Liver (tissue), 9 donors: ENCODE data around the gene PRAME. TPM values are rescaled to one million over a fixed set of nuclear protein-coding genes. Genes with fewer than 3 reads are reported as not detected.

ENCODE experiments used
- DNase-seq: peaks from one replicate; pipeline ENCODE4 v3.0.0-alpha.2; 2017; ENCODE audit warnings: low spot score
- H3K27ac ChIP-seq, 2 donors: one replicate each; pipeline ENCODE4 v1.7.0; 2013; ENCODE audit warnings: inconsistent platforms in 2 of 2, low read length in 2 of 2, control low read depth in 1 of 2, low read depth in 1 of 2, mild to moderate bottlenecking in 1 of 2
- H3K27me3 ChIP-seq, 4 donors: one replicate each; pipeline versions ENCODE4 v1.6.1 to v1.7.0; 2013; ENCODE audit warnings: low read length in 3 of 4, inconsistent platforms in 1 of 4, mild to moderate bottlenecking in 1 of 4, moderate library complexity in 1 of 4; ENCODE audit not compliant: control insufficient read depth in 4 of 4, insufficient read depth in 4 of 4
- H3K36me3 ChIP-seq, 4 donors: one replicate each; pipeline versions ENCODE4 v1.6.1 to v1.7.0; 2013; ENCODE audit warnings: low read length in 3 of 4, mild to moderate bottlenecking in 3 of 4, low read depth in 1 of 4, moderate library complexity in 1 of 4; ENCODE audit not compliant: control insufficient read depth in 4 of 4, insufficient read depth in 3 of 4
- H3K4me1 ChIP-seq, 4 donors: one replicate each; pipeline versions ENCODE4 v1.6.1 to v1.7.0; 2013; ENCODE audit warnings: low read length in 3 of 4, mild to moderate bottlenecking in 3 of 4, moderate library complexity in 1 of 4; ENCODE audit not compliant: control insufficient read depth in 4 of 4, insufficient read depth in 4 of 4
- H3K4me3 ChIP-seq, 3 donors: one replicate each; pipeline versions ENCODE4 v1.6.1 to v1.7.0; 2013; ENCODE audit warnings: low read length in 3 of 3, control low read depth in 1 of 3, low read depth in 1 of 3, mild to moderate bottlenecking in 1 of 3
- H3K9ac ChIP-seq, 2 donors: one replicate each; pipeline ENCODE4 v1.7.0; 2013; ENCODE audit warnings: low read length in 2 of 2, mild to moderate bottlenecking in 2 of 2, moderate library complexity in 2 of 2, control low read depth in 1 of 2, low read depth in 1 of 2
- H3K9me3 ChIP-seq, 4 donors: one replicate each; pipeline versions ENCODE4 v1.6.1 to v1.7.0; 2013; ENCODE audit warnings: low read length in 3 of 4; ENCODE audit not compliant: control insufficient read depth in 4 of 4
- EGR1 ChIP-seq, 2 donors: IDR thresholded peaks; 2 replicates each; pipeline ENCODE4 v1.6.1; 2016 to 2018; ENCODE audit warnings: antibody characterized with exemption in 2 of 2, low read depth in 2 of 2
- FOXA1 ChIP-seq: IDR thresholded peaks from 2 replicates; pipeline ENCODE4 v1.6.1; 2016; ENCODE audit warnings: antibody characterized with exemption
- FOXA2 ChIP-seq: IDR thresholded peaks from 2 replicates; pipeline ENCODE4 v1.6.1; 2016; ENCODE audit warnings: antibody characterized with exemption
- GABPA ChIP-seq, 2 donors: IDR thresholded peaks in 1 of 2; conservative IDR thresholded peaks in 1 of 2; 2 replicates each; pipeline ENCODE4 v1.6.1; 2016; ENCODE audit warnings: antibody characterized with exemption in 2 of 2, mild to moderate bottlenecking in 1 of 2, moderate library complexity in 1 of 2
- HNF4G ChIP-seq: IDR thresholded peaks from 2 replicates; pipeline ENCODE4 v1.6.1; 2016; ENCODE audit warnings: antibody characterized with exemption
- JUND ChIP-seq, 2 donors: IDR thresholded peaks; 2 replicates each; pipeline ENCODE4 v1.6.1; 2016; ENCODE audit warnings: antibody characterized with exemption in 2 of 2
- RAD21 ChIP-seq, 2 donors: IDR thresholded peaks; 2 replicates each; pipeline ENCODE4 v1.6.1; 2016; ENCODE audit warnings: antibody characterized with exemption in 2 of 2, mild to moderate bottlenecking in 2 of 2
- RXRA ChIP-seq, 2 donors: IDR thresholded peaks; 2 replicates each; pipeline ENCODE4 v1.6.1; 2017 to 2018; ENCODE audit warnings: antibody characterized with exemption in 2 of 2, mild to moderate bottlenecking in 1 of 2
- SP1 ChIP-seq: IDR thresholded peaks from 2 replicates; pipeline ENCODE4 v1.6.1; 2018; ENCODE audit warnings: antibody characterized with exemption, mild to moderate bottlenecking
- YY1 ChIP-seq: IDR thresholded peaks from 2 replicates; pipeline ENCODE4 v1.6.1; 2016; ENCODE audit warnings: antibody characterized with exemption, mild to moderate bottlenecking
- WGBS: extraction: QIAGEN DNeasy Blood & Tissue Kit; methylation state at CpG from one replicate; pipeline ENCODE4 v1.1.7; 2013; 5-methylcytosine and 5-hydroxymethylcytosine counted together
- polyA plus RNA-seq, 2 donors: library from polyadenylated mRNA; stranded (reverse) in 1 of 2; unstranded in 1 of 2; fragments of 200-250 nt in 1 of 2; fragments of >200 nt in 1 of 2; fragmentation: Nextera tagmentation in 1 of 2; extraction: Ambion mirVana in 1 of 2; gene quantifications; one replicate each; pipeline versions ENCODE4 v1.2.1 to v1.2.3, GENCODE V29; 2013 to 2015
- total RNA-seq, 2 donors: library from RNA; depleted of rRNA; stranded (reverse); fragments of >200 nt; gene quantifications; one replicate each; pipeline ENCODE4 v1.2.3, GENCODE V29; 2014
- TF ChIP-seq, protein P1 (sequence below): IDR thresholded peaks from 2 replicates; pipeline ENCODE4 v1.6.1; 2016; ENCODE audit warnings: antibody characterized with exemption, mild to moderate bottlenecking
- TF ChIP-seq, protein P2 (sequence below): IDR thresholded peaks from 2 replicates; pipeline ENCODE4 v1.6.1; 2016; ENCODE audit warnings: antibody characterized with exemption
- TF ChIP-seq, protein P3 (sequence below): IDR thresholded peaks from 2 replicates; pipeline ENCODE4 v1.6.1; 2016; ENCODE audit warnings: antibody characterized with exemption
- TF ChIP-seq, protein P4 (sequence below): IDR thresholded peaks from 2 replicates; pipeline ENCODE4 v1.6.1; 2016; ENCODE audit warnings: antibody characterized with exemption
- TF ChIP-seq, protein P5 (sequence below): fragments of 150-350 bp; IDR thresholded peaks from 2 replicates; pipeline ENCODE4 v1.5.1; 2017; ENCODE audit warnings: improper control_type of control experiment, low read depth, low read length; ENCODE audit not compliant: missing input control
- donor health status: healthy.
- donor health status: healthy.
- donor health status: healthy.
- donor health status: healthy.
- donor health status: healthy.

The PRAME gene
- total and polyA plus RNA-seq, 4 donors = not detected

DNA sequence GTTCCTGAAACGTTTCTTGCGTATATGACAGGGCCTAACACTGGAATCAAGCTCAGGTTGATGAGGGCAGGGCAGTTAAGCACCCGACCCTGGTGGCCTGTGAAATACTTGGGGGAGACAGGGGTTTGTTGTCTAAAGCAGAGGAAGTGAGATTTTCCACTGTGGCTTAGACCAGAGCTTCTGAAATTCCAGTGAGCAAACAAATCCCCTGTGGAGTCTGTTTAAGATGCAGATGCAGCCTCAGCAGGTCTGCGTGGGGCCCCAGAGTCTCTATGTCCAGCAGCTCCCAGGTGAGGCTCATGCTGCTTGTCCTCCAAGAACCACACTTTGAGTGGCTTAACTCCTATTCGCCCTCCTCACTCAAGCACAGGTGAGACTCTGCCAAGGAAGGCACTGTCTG, 39.1 kb upstream of the PRAME start:
- H3K4me1 ChIP-seq = no peaks in the 10 kb centered on the region
- peaks cover 0 to 3% (median 0%) of the 10 kb centered on the region in 4 donors for H3K27me3 ChIP-seq
- no peak overlapping the region for H3K27ac ChIP-seq
- TF ChIP-seq FOXA2 (no peak), JUND (IDR thresholded peaks at IDR 0.05) (no peak), RAD21 (IDR thresholded peaks at IDR 0.05) (no peak), EGR1 (IDR thresholded peaks at IDR 0.05; ENCODE audit: low read depth in 2 of 2) (no peak), HNF4G (no peak), FOXA1 (no peak), YY1 (no peak), SP1 (no peak), GABPA (IDR thresholded peaks at IDR 0.05 in 1 of 2, conservative IDR thresholded peaks at IDR 0.05 in 1 of 2) (no peak), RXRA (IDR thresholded peaks at IDR 0.05) (no peak)
- TF ChIP-seq, protein P1, sequence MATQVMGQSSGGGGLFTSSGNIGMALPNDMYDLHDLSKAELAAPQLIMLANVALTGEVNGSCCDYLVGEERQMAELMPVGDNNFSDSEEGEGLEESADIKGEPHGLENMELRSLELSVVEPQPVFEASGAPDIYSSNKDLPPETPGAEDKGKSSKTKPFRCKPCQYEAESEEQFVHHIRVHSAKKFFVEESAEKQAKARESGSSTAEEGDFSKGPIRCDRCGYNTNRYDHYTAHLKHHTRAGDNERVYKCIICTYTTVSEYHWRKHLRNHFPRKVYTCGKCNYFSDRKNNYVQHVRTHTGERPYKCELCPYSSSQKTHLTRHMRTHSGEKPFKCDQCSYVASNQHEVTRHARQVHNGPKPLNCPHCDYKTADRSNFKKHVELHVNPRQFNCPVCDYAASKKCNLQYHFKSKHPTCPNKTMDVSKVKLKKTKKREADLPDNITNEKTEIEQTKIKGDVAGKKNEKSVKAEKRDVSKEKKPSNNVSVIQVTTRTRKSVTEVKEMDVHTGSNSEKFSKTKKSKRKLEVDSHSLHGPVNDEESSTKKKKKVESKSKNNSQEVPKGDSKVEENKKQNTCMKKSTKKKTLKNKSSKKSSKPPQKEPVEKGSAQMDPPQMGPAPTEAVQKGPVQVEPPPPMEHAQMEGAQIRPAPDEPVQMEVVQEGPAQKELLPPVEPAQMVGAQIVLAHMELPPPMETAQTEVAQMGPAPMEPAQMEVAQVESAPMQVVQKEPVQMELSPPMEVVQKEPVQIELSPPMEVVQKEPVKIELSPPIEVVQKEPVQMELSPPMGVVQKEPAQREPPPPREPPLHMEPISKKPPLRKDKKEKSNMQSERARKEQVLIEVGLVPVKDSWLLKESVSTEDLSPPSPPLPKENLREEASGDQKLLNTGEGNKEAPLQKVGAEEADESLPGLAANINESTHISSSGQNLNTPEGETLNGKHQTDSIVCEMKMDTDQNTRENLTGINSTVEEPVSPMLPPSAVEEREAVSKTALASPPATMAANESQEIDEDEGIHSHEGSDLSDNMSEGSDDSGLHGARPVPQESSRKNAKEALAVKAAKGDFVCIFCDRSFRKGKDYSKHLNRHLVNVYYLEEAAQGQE = no peak
- TF ChIP-seq, protein P2, sequence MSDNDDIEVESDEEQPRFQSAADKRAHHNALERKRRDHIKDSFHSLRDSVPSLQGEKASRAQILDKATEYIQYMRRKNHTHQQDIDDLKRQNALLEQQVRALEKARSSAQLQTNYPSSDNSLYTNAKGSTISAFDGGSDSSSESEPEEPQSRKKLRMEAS = no peak
- TF ChIP-seq, protein P3, sequence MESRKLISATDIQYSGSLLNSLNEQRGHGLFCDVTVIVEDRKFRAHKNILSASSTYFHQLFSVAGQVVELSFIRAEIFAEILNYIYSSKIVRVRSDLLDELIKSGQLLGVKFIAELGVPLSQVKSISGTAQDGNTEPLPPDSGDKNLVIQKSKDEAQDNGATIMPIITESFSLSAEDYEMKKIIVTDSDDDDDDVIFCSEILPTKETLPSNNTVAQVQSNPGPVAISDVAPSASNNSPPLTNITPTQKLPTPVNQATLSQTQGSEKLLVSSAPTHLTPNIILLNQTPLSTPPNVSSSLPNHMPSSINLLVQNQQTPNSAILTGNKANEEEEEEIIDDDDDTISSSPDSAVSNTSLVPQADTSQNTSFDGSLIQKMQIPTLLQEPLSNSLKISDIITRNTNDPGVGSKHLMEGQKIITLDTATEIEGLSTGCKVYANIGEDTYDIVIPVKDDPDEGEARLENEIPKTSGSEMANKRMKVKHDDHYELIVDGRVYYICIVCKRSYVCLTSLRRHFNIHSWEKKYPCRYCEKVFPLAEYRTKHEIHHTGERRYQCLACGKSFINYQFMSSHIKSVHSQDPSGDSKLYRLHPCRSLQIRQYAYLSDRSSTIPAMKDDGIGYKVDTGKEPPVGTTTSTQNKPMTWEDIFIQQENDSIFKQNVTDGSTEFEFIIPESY = no peak
- TF ChIP-seq, protein P4, sequence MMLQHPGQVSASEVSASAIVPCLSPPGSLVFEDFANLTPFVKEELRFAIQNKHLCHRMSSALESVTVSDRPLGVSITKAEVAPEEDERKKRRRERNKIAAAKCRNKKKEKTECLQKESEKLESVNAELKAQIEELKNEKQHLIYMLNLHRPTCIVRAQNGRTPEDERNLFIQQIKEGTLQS = no peak
- TF ChIP-seq, protein P5, sequence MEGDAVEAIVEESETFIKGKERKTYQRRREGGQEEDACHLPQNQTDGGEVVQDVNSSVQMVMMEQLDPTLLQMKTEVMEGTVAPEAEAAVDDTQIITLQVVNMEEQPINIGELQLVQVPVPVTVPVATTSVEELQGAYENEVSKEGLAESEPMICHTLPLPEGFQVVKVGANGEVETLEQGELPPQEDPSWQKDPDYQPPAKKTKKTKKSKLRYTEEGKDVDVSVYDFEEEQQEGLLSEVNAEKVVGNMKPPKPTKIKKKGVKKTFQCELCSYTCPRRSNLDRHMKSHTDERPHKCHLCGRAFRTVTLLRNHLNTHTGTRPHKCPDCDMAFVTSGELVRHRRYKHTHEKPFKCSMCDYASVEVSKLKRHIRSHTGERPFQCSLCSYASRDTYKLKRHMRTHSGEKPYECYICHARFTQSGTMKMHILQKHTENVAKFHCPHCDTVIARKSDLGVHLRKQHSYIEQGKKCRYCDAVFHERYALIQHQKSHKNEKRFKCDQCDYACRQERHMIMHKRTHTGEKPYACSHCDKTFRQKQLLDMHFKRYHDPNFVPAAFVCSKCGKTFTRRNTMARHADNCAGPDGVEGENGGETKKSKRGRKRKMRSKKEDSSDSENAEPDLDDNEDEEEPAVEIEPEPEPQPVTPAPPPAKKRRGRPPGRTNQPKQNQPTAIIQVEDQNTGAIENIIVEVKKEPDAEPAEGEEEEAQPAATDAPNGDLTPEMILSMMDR = no peak
- WGBS = 66% methylated on average over 5 of the region's 5 CpGs
- DNase-seq = no peak
- no peaks in the 10 kb centered on the region for H3K36me3 ChIP-seq
- H3K4me3 ChIP-seq = no peak overlapping the region
- no peak overlapping the region for H3K9ac ChIP-seq
- H3K9me3 ChIP-seq = no peaks in the 10 kb centered on the region
